WI38 (cell line): ENCODE results near the gene PAFAH2.

Experiments
- H3K4me3 ChIP-seq: 2 replicates; pipeline ENCODE4 v1.5.1; 2011; ENCODE audit warnings: low read depth, mild to moderate bottlenecking, control low read depth, low read length
- CTCF ChIP-seq: IDR thresholded peaks from 2 replicates; pipeline ENCODE4 v1.5.1; 2012; ENCODE audit warnings: low read depth, mild to moderate bottlenecking, control low read depth, low read length

The PAFAH2 gene

DNA sequence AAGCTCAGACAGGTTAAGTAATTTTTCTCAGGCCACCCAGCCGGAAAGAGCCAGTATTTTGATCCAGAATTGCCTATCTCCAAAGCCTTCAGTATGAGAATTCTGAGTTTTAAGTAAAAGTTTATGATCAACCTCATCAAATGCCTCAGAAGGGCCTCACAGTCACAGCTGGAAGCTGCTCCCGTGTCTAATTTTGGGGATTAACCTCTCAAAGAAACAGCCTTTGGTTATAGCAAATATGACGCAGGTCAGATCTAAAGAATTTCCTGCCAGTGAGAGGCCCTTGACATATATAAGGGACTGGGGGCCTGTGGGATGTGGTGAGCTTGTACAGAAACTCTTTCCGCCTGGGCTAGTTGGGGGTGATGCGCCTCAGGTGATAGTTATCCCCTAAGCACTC lies 26.0 kb upstream of the PAFAH2 start:
- no peak for TF ChIP-seq CTCF
- no peak overlapping the region for H3K4me3 ChIP-seq

DNA sequence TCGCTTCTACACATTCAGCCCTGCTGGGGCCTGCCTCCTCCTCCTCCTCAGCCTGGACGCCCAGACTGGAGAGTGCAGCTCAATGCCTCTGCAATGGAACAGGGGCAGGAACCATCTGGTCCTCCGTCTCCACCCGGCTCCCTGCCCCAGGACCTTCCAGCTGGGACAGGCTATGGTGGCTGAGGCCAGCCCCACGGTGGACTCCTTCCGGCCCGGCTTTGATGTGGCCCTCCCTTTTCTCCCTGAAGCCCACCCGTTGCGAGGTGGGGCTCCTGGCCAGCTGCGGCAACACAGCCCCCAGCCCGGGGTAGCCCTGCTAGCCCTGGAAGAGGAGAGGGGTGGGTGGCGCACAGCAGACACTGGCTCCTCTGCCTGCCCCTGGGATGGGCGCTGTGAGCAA lies 25.1 kb upstream of the PAFAH2 start:
- no peak overlapping the region for H3K4me3 ChIP-seq
- no peak for TF ChIP-seq CTCF

GRCh38 chr1:26022404-26022779 lies 24.5 kb upstream of the PAFAH2 start:
- H3K4me3 ChIP-seq, result no peak overlapping the region
- TF ChIP-seq CTCF, result no peak

GRCh38 chr1:26021647-26022403 lies 24.0 kb upstream of the PAFAH2 start, which contains the start of gene EXTL1:
Gene EXTL1 (plus strand): TSS chr1:26021775. CDS start chr1:26022647, 872 bp downstream.
- no peak for TF ChIP-seq CTCF
- peak within 1 kb of the TSS; percentile 22; the same call in 1 of the 2 replicates for H3K4me3 ChIP-seq

DNA sequence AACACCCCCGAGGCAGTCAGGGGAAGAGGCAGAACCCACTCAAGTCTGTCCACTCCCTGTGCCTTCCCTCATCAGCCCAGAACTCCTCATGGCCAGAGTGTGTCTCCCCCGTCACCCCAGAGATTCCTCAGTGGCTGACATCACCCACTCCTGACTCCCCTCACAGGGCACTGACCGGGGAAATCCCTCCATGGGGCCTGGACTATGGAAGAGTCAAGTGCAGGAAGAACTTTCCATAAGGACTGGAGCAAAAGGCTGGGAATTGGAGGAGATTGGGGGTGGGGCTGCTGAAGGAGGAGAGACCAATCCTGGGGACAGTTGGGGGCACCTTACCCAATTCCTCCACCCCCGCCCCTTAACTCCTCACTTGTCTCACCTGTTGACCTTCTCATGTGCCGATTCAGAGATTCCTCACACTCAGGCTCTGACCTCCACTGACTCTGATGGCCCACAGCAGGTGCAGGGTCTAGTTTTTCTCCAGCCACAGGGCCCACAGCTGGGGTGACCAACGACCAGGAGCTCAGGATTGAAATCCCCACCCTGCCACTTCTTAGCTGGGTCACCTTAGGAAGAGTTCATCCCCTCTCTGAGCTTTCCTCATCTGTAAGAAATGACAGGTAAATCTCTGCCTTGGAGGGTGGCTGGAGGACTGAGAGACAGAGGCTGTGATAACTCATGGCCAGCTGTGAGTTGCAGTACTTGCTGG lies 23.2 kb upstream of the PAFAH2 start:
- no peak overlapping the region for H3K4me3 ChIP-seq
- no peak for TF ChIP-seq CTCF

DNA sequence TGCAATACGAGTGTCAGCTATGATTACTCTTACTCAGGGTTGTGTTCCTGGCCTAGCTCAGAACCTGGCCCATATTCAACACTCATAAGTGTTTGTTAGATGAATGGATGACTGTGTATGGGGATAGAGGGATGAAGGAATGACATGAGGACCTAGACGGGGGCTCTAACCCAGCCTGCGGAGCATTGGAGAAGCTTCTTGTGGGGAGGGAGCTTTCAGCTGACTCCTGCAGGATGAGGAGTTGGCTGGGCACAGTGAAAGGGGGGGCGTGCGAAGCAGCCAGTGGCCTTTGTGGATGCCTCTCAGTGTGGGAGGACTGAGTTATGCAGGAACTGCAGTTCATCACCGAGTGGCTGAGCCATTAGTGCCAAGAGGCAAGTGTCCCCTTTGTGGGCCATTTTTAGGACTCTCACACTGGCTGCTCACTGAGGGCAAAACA lies 22.5 kb upstream of the PAFAH2 start:
- H3K4me3 ChIP-seq, result no peak overlapping the region
- TF ChIP-seq CTCF, result no peak

DNA sequence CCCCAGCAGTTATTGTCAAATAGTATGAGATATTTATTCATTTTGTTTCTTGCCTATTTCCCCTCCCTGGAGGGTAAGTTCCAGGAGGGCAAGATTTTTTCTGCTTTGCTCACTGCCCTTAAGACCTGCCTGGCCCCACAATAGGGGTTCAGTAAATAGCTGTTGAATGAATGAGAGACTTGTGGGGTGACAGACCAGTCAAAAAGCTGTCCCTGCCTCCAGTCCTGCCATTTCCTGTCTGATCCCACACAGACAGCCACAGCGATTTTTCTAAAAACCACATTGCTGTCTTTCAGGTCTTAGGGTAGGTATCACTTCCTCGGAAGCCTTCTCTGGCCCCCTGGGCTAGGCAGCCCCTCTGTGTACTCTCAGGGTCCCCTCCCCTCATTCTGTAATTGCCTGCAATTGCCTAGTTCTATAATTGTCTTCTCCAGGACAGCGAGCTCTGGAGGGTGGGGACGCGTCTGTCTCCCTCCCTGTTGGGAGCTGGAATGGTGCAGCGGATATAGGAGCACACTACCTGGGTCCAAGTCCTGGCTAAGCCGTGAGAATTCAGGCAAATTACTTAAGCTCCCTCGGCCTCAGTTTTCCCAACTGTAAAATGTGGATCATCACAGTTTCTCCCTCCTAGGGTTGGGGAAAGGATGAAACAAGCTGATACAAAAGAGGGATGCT lies 21.9 kb upstream of the PAFAH2 start:
- no peak for TF ChIP-seq CTCF

More for the DNA sequence above, 21.9 kb upstream of the PAFAH2 start:
- no peak overlapping the region for H3K4me3 ChIP-seq
